Prostate gland (tissue), 2 donors: ENCODE results near the gene CABLES1.

Source experiments
- CTCF ChIP-seq, 4 experiments: fragments of 200-600 bp in 2 of 4; fragments of 450-650 bp in 2 of 4; sonication (generic) in 2 of 4; IDR thresholded peaks; 1 replicate in 3 of 4; 2 replicates in 1 of 4; pipeline ENCODE4 v1.5.1; 2016 to 2019; ENCODE audit warnings: antibody characterized with exemption in 4 of 4, mild to moderate bottlenecking in 2 of 4, moderate library complexity in 2 of 4
- POLR2A ChIP-seq: fragments of 450-650 bp; IDR thresholded peaks from one replicate; pipeline ENCODE4 v1.6.1; 2016; ENCODE audit warnings: antibody characterized with exemption, mild to moderate bottlenecking
- POLR2AphosphoS5 ChIP-seq: sonication (generic); formaldehyde crosslinking; IDR thresholded peaks from one replicate; pipeline ENCODE4 v1.6.1; 2017; ENCODE audit warnings: antibody characterized with exemption

GRCh38 chr18:23135550-23136325 is 453 bp downstream of the CABLES1 start:
- TF ChIP-seq CTCF (IDR thresholded peaks at IDR 0.05) (no peak), POLR2AphosphoS5 (no peak), POLR2A (no peak)
